ENCODE measurements around the gene LCT. TPM values are rescaled to one million over a fixed set of nuclear protein-coding genes. Genes with fewer than 3 reads are reported as not detected.
"Not testable (repeated sequence)": the region's sequence is repeated elsewhere in the genome, so short reads cannot be mapped to it uniquely, and the experiment has no call there.

The LCT gene
- not detected in 2 replicates for total RNA-seq (2014; rRNA removed; shearing (Covaris generic))

DNA sequence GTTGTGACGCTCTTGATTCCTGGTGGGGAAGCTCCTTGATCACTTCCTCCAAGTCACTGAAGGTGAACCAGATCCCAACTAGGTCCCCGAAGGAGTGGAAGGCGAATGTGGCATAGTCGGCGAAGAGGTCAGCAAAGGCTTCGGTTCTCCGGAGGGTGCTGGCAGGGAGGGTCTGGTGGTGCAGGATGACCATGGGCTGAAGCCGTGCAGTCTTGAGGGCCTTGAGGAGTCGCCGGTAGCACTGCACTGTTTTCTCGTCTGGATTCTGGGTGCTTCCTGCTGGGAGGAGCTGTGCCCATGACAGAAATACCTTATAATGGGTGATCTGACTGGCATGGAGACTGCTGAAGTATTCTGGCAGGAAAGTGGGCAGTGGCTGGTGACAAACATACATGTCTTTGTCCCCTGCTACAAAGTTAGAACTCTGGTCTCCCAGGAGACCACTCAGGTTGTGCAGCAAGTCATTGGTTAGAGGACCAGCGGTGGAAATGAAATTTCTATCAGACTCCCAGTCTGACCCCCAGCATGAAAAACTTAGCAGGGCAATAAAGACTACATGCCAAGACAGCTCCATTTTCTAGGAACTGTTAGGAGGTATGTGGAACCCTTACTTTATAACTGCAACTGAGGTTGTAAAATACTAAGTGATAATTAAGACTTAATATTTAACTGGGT is at the start of gene LCT:
LCT (minus strand) TSS at position 589 of the 675 bp plus-strand sequence; CDS start at position 574, 15 bp downstream.
- H3K27me3 ChIP-seq: no peaks in the 10 kb centered on the region
- H3K36me3 ChIP-seq: peaks cover 20% of the 10 kb centered on the region
- H3K4me3 ChIP-seq: no peak within 1 kb of the TSS
- no peaks in the 10 kb centered on the region for H3K4me1 ChIP-seq
- DNase-seq: no peak
- H3K9me3 ChIP-seq (replicated peaks): 0 out of 2 replicates have a peak, but pooled peaks cover 3% of the 10 kb centered on the region
- no peak within 1 kb of the TSS for H3K27ac ChIP-seq

DNA sequence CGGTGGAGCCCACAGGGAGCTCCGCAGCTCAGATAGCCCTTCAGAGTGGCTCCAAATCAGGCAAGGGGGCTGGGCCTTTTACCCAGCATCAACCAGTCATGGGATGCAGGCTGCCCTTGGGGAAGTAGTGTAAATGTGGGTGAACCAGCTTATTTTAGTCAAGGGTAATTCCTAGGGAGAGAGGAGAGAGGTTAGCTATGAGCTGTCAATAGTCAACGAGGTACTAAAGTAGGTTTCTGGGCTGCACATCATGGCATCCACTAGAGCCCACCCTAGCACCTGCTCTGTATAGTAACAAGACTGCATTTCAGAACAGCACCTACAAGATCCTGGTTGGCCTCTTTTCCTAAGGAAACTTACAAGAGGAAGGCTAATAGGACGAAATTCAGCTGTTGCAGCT is 48.7 kb upstream of the LCT start:
- Histone ChIP-seq H3K36me3 (no peaks in the 10 kb centered on the region), H3K4me3 (no peak overlapping the region), H3K27me3 (no peaks in the 10 kb centered on the region), H3K27ac (no peak overlapping the region), H3K4me1 (no peaks in the 10 kb centered on the region), H3K9me3 (replicated peaks) (no peaks in the 10 kb centered on the region; the same call in 1 of the 2 replicates)
- DNase-seq: no peak

DNA sequence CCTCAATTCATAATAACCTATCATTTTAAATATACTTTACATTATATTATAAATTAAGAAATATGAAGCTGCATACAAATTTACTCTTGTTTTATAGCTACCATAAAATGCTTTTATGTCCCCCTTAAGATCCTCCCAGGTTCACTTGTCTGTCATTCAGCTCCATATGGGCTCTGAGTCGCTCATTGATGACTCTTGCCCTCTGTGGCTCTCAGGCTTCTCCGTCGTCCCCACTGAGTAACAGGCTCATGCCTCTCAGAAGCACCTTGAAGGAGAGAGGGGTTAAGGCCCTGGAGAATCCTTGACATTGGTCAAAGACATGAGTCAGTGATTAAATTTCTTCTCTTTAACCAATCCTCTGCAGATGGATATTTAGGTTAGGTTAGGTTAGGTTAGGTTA is 45.4 kb upstream of the LCT start:
- DNase-seq: no peak
- H3K27ac ChIP-seq: no peak overlapping the region
- no peaks in the 10 kb centered on the region; the same call in 1 of the 2 replicates for H3K9me3 ChIP-seq (replicated peaks)

DNA sequence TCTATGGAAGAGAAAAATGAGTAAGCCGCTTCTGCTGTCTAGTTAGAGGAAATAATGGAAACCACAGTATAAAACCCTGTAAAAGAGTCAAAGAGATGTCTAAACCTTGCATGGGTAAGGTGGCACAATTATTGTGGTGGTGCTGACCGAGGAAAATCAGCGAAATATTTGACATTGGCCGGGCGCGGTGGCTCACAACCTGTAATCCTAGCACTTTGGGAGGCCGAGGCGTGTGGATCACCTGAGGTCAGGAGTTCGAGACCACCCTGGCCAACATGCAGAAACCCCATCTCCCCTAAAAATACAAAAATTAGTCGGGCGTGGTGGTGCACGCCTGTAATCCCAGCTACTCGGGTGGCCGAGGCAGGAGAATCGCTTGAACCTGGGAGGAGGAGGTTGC is 39.8 kb upstream of the LCT start:
- Histone ChIP-seq H3K36me3 (peaks cover 13% of the 10 kb centered on the region), H3K27ac (peak overlapping the region; percentile 86; the same call in 1 of the 2 replicates), H3K4me3 (peak overlapping the region; percentile 89)
- H3K9me3 ChIP-seq (replicated peaks); DNase-seq; H3K27me3 ChIP-seq; H3K4me1 ChIP-seq: not testable (repeated sequence)

More for the DNA sequence above, 45.4 kb upstream of the LCT start:
- Histone ChIP-seq H3K4me1 (no peaks in the 10 kb centered on the region), H3K27me3 (no peaks in the 10 kb centered on the region), H3K36me3 (no peaks in the 10 kb centered on the region), H3K4me3 (no peak overlapping the region)

DNA sequence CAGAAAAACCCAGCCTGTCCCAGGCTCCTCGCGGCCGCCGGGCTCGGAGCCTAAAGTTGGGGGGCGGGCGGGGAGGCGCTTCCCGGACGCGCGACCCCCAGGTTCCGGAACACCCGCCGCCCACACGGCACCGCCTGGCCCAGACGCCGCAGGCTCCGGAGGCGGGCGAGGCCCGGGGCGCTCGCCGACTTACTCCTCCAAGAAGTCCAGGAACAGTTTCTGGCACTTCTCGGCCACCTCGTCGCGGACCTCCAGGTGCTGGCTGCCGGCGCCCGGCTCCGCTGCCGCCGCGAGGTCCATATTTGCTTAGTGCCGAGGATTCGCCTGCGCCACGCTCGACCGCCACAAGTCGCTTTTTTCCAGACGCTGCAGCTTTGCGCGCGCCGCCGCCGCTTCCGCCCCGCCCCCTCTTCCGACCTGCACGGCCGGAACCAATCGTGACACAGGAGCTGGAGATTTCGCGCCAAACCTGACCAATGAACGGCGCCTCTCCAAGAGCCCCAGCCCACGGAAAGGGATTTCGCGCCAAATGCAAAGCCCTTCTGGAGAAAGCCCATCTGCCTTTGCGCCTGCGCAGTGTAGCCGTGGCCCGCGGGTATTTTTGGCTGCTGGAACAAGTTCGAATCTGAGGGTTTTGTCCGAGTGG is 39.2 kb upstream of the LCT start, which contains the start of gene MCM6:
MCM6 (minus strand) TSS at position 378 of the 646 bp plus-strand sequence; CDS start at position 300, 78 bp downstream.
- H3K27ac ChIP-seq: peak within 1 kb of the TSS; percentile 86
- DNase-seq: peak; percentile 99 to 100
- H3K4me1 ChIP-seq: peaks cover 7% of the 10 kb centered on the region
- H3K9me3 ChIP-seq (replicated peaks): no peaks in the 10 kb centered on the region
- H3K27me3 ChIP-seq: no peaks in the 10 kb centered on the region
- peak within 1 kb of the TSS; percentile 89 for H3K4me3 ChIP-seq
- peaks cover 19% of the 10 kb centered on the region for H3K36me3 ChIP-seq

DNA sequence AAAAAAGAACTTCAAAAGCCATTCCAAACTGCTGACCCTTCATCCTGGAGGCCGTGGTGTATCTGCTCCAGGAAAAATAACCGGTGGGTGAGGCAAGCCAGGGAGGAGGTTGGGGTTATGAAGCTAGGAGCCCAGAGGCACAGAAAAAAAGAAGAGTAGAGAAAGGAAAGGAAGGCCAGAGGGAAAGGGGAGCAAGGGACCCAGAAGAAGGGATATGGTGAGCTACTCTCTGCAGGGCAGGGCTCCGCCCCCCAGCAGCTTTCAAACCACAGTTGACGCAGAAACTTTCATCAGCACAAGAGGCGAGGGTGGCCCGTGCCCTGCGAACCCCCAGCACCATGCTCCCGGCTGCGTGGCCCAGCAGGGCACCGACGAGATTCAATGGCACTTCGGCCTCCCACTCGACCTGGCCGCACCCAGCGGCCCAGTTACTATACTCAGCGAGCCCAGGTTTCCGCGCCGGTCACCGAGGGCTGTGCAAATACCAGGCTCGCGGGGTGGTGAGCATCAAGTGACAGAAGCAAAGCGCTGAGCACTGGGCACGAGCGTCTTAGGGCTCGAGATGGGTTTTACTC is 38.6 kb upstream of the LCT start:
- no peaks in the 10 kb centered on the region for H3K27me3 ChIP-seq
- peak overlapping the region; percentile 89 for H3K4me3 ChIP-seq
- peaks cover 25% of the 10 kb centered on the region for H3K36me3 ChIP-seq
- no peaks in the 10 kb centered on the region for H3K9me3 ChIP-seq (replicated peaks)
- peak; percentile 63 to 74 for DNase-seq
- H3K27ac ChIP-seq: peak overlapping the region; percentile 86
- peaks cover 7% of the 10 kb centered on the region for H3K4me1 ChIP-seq

DNA sequence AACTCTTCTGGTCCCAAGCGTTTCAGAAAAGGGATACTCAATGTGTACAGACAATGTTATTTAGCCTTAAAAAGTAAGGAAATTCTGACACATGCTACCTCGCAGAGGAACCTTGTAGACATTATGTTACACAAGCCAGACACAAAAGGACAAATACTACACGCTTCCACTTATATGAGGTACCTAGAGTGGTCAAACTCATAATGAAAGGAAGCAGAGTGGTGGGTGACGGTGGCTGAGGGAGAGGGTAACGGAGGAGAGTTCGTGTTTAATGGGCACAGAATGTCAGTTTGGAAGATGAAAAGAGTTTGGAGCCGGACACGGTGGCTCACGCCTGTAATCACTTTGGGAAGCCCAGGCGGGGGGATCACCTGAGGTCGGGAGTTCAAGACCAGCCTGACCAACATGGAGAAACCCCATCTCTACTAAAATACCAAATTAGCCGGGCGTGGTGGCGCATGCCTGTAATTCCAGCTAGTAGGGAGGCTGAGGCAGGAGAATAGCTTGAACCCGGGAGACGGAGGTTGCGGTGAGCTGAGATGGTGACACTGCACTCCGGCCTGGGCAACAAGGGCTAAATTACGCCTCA is 37.9 kb upstream of the LCT start:
- peaks cover 31% of the 10 kb centered on the region for H3K36me3 ChIP-seq

DNA sequence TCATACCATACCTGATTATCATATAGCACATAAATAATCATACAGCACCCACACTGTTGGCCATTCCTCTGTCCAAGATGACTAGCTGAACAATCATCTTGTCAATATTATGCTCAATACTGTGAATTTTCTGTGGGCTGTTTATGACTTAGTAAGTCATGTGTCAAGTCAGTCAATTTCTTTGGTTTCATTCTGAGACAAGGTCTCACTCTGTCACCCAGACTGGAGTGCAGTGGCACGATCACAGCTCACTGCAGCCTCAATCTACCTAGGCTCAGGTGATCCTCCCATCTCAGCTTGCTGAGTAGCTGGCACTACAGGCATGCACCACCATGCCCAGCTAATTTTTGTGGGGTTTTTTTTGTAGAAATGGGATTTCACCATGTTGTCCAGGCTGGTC is 33.6 kb upstream of the LCT start:
- H3K4me3 ChIP-seq: no peak overlapping the region
- no peaks in the 10 kb centered on the region for H3K9me3 ChIP-seq (replicated peaks)
- H3K36me3 ChIP-seq: peaks cover 71% of the 10 kb centered on the region
- no peak for DNase-seq
- peaks cover 7% of the 10 kb centered on the region for H3K4me1 ChIP-seq
- H3K27me3 ChIP-seq: no peaks in the 10 kb centered on the region
- H3K27ac ChIP-seq: no peak overlapping the region

More for the DNA sequence above, 37.9 kb upstream of the LCT start:
- H3K9me3 ChIP-seq (replicated peaks): no peaks in the 10 kb centered on the region
- no peak for DNase-seq
- H3K27ac ChIP-seq: no peak overlapping the region
- H3K4me1 ChIP-seq: peaks cover 7% of the 10 kb centered on the region
- no peaks in the 10 kb centered on the region for H3K27me3 ChIP-seq
- peak overlapping the region; percentile 89 for H3K4me3 ChIP-seq

DNA sequence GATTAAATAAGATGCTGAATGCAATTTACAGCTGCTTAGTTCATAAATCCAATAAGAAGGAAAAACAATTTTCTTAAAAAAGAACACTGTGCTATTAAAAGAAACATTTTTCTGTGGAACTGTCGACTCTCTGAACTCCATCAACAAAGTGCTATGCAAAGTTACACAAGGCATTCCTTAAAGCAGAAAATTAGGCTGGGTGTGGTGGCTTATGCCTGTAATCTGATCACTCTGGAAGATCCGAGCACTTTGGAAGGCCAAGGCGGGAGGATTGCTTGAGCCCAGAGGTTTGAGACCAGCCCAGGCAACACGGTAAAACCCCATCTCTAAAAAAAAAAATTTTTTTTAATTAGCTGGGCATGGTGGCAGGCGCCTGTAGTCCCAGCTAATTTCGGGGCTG is 26.2 kb upstream of the LCT start:
- no peak overlapping the region for H3K4me3 ChIP-seq
- H3K27ac ChIP-seq: no peak overlapping the region
- H3K27me3 ChIP-seq: no peaks in the 10 kb centered on the region
- H3K9me3 ChIP-seq (replicated peaks): no peaks in the 10 kb centered on the region
- DNase-seq: no peak
- no peaks in the 10 kb centered on the region for H3K4me1 ChIP-seq
- peaks cover 85% of the 10 kb centered on the region for H3K36me3 ChIP-seq

DNA sequence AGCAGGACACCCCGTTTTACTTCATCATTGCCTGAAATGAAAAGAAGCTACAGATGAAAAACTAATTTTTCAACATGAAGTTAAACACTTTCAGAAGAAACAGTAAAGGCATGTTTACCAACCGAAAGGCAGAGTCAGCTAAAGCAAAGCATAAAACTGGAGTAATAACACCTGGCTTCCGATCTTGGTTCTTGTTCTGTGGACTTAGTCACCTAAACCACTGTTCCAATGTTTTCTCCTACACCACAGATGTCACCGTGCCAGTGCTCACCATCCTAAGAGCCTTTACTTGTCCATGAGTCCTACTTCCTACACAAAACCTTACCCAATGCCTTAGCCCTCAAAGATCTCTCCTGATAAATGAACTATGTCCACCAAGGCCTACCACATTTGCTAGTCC is 25.7 kb upstream of the LCT start:
- DNase-seq: no peak
- Histone ChIP-seq H3K27ac (no peak overlapping the region), H3K36me3 (peaks cover 85% of the 10 kb centered on the region), H3K4me3 (no peak overlapping the region), H3K27me3 (no peaks in the 10 kb centered on the region), H3K9me3 (replicated peaks) (no peaks in the 10 kb centered on the region), H3K4me1 (no peaks in the 10 kb centered on the region)

DNA sequence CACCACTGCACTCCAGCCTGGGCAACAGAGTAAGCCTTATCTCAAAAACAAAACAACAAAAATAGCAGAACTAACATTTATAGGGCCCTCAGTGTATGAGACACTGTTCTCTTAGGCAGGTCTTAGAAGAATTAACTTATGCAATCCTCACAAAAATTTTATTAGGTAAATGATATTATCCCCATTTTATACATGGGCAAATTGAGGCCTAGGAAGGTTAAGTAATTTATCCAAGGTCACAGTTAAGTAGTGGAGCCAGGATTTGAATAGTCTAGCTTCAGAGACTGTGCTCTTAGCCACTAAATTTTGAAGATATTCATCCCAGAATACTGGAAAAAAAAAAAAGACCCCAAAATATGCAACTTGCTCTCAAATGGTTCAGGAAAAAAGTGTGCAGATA is 16.4 kb upstream of the LCT start:
- no peak overlapping the region for H3K27ac ChIP-seq
- H3K4me1 ChIP-seq: no peaks in the 10 kb centered on the region
- no peak overlapping the region for H3K4me3 ChIP-seq
- peaks cover 85% of the 10 kb centered on the region for H3K36me3 ChIP-seq
- no peaks in the 10 kb centered on the region for H3K9me3 ChIP-seq (replicated peaks)
- no peaks in the 10 kb centered on the region for H3K27me3 ChIP-seq
- DNase-seq: no peak

DNA sequence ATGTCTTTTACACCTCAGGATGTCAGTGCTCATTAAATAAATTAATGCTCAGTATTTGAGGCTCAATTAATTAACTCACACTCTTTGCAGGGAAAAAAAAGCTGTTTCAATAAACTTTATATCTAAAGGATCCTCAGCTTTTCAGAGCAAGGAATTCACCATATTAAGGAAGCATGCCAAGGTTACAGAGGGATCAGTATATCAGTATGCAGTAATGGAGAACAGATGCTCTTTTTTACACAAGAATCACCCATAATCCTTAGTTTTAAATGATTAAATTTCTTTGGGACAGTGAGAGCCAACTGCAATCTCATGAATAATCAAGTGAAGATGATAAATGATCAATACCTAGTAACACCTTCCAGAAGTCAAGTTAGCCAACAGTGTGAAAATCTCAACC is 14.9 kb upstream of the LCT start:
- Histone ChIP-seq H3K27me3 (no peaks in the 10 kb centered on the region), H3K9me3 (replicated peaks) (no peaks in the 10 kb centered on the region), H3K36me3 (peaks cover 85% of the 10 kb centered on the region), H3K4me3 (no peak overlapping the region), H3K27ac (no peak overlapping the region), H3K4me1 (no peaks in the 10 kb centered on the region)
- no peak for DNase-seq

DNA sequence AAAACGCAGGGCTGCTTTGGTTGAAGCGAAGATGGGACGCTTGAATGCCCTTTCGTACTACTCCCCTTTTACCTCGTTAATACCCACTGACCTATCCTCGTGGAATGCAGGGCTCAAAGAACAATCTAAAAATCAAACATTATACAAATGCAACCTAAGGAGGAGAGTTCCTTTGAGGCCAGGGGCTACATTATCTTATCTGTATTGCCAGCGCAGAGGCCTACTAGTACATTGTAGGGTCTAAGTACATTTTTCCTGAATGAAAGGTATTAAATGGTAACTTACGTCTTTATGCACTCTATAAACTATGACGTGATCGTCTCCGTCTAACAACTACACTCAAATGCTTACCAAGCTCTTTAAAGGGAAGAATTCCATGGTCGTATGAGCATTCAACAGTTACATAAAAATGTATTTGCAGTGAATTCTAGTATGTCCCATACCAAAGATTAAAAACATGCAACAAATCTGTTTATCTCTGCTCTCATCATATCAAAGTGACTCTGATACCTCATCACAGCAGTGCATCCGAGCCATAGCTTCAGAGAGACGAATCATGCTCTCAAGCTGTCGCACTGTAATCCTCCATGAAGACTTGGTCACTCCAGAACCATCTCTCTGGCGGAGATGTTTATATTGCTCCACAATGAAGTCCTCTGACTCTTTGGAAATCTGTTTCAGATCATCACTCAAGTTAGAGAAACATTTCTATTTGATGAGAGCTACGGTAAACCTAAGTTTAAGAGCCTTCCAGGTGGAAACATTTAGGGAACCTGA is 14.1 kb upstream of the LCT start:
- Histone ChIP-seq H3K36me3 (peaks cover 86% of the 10 kb centered on the region), H3K9me3 (replicated peaks) (no peaks in the 10 kb centered on the region), H3K4me3 (no peak overlapping the region), H3K27me3 (no peaks in the 10 kb centered on the region), H3K4me1 (no peaks in the 10 kb centered on the region), H3K27ac (no peak overlapping the region)
- DNase-seq: no peak

DNA sequence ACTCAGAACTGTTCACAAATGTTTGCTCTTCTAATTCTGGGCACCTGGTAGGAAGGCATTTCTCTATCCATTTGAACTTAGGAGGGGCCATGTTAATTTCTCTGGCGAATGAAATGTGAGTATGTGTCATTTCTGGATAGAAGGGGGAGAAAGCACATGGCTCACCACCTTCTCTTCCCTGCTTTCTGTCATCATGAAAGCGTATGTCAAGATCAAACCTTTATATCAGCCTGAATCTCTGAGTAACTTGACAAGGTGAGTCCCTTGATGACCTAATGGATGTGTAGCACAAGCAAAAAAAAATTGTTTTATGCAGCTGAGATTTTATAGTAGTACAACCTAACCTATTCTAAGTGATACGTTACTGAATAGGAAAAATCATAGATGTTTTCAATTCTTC is 12.1 kb upstream of the LCT start:
- Histone ChIP-seq H3K4me3 (no peak overlapping the region), H3K4me1 (no peaks in the 10 kb centered on the region), H3K27ac (no peak overlapping the region), H3K9me3 (replicated peaks) (no peaks in the 10 kb centered on the region), H3K36me3 (peaks cover 88% of the 10 kb centered on the region), H3K27me3 (no peaks in the 10 kb centered on the region)
- DNase-seq: no peak

Measured in SJCRH30 (cell line).